SK-N-MC (cell line): Measurements from ENCODE around the gene ARAP2.

Source experiments
- DNase-seq: peaks from one replicate; pipeline ENCODE4 v3.0.0-alpha.2; 2011; ENCODE audit warnings: low read depth, low spot score
- H3K27ac ChIP-seq: fragments of 200-600 bp; sonication (generic); 2 replicates; pipeline ENCODE4 v1.5.1; 2016; ENCODE audit warnings: mixed run types
- H3K36me3 ChIP-seq: fragments of 200-600 bp; sonication (generic); 2 replicates; pipeline ENCODE4 v1.6.1; 2017; ENCODE audit warnings: antibody characterized with exemption, low read length, mixed read lengths; ENCODE audit not compliant: insufficient read depth
- H3K4me3 ChIP-seq: fragments of 200-600 bp; sonication (generic); 2 replicates; pipeline ENCODE4 v1.5.1; 2016
- H3K9ac ChIP-seq: fragments of 200-600 bp; sonication (generic); 2 replicates; pipeline ENCODE4 v1.8.0; 2017; ENCODE audit warnings: mixed run types, mixed read lengths; ENCODE audit not compliant: insufficient read length
- H3K9me3 ChIP-seq: fragments of 200-600 bp; sonication (generic); 2 replicates; pipeline ENCODE4 v1.6.1; 2017; ENCODE audit warnings: low read depth, mild to moderate bottlenecking, antibody characterized with exemption, low read length, moderate library complexity, mixed read lengths
- EZH2 ChIP-seq: fragments of 200-600 bp; sonication (generic); IDR thresholded peaks from one replicate; pipeline ENCODE4 v1.6.1; 2017; ENCODE audit warnings: antibody characterized with exemption
- FOXP2 ChIP-seq: optimal IDR thresholded peaks from 2 replicates; pipeline ENCODE3; 2011; ENCODE audit warnings: mild to moderate bottlenecking, moderate library complexity; ENCODE audit not compliant: insufficient read depth; ENCODE audit errors: extremely low read length, control extremely low read depth
- POLR2AphosphoS5 ChIP-seq: IDR thresholded peaks from 2 replicates; pipeline ENCODE4 v1.6.1; 2012; ENCODE audit warnings: mild to moderate bottlenecking, low read depth, low read length, borderline replicate concordance

The ARAP2 gene

DNA sequence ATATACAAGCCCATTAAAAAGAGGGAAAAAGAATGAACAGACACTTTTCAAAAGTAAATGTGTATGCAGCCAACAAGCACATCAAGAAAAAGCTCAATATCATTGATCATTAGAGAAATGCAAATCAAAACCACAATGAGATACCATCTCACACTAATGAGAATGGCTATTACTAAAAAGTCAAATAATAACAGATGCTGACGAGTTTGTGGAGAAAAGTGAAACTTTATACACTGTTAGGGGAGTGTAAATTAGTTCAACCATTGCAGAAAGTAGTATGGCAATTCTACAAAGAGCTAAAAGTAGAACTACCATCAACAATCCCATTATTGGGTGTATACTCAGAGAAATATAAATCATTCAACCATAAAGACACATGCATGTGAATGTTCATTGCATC, 203.0 kb downstream of the ARAP2 start:
- H3K36me3 ChIP-seq, result no peaks in the 10 kb centered on the region
- TF ChIP-seq EZH2 (no peak), FOXP2 (no peak), POLR2AphosphoS5 (no peak)
- DNase-seq, result no peak
- H3K27ac ChIP-seq, result no peak overlapping the region
- H3K9me3 ChIP-seq, result no peaks in the 10 kb centered on the region
- no peak overlapping the region for H3K9ac ChIP-seq
- no peak overlapping the region for H3K4me3 ChIP-seq

DNA sequence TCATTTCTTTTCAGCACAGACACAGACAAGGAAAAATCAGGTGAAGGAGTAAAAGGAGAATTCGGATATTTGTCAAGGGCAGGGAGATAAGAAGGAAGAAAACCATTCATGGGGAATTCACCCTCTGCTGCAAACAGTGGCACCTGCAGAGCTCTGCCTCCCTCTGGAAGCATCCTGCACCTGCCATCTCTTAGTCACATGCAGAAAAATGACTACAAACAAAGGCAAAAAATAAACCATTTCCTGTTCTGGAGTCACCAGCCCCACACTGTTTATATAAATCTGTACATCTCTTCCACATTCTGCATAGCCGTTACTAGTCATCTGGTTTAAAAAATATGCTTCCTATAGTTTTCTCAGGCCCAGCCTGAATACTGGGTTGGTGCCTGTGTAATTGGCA, 205.3 kb downstream of the ARAP2 start:
- Histone ChIP-seq H3K4me3 (no peak overlapping the region), H3K9ac (no peak overlapping the region), H3K27ac (no peak overlapping the region), H3K36me3 (no peaks in the 10 kb centered on the region), H3K9me3 (no peaks in the 10 kb centered on the region)
- no peak for TF ChIP-seq EZH2
- TF ChIP-seq FOXP2, result no peak
- TF ChIP-seq POLR2AphosphoS5, result no peak
- no peak for DNase-seq

DNA sequence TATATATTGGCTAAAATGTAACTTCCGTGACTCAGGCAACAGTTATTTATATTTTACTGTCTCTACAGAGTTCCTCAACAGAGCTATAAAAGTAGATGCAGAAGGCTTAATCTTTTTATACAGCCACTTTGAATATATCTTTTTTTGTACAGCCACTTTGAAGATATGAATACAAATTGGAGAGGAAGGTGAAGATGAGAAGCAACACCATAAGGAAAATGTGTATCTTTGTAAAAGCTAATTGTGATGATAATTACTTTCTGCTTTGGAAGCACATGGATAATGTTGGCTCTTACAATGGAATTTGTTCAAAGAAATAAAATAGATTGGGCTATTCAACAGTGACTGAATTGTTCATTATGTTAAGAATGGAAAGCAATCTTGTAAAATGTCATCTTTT, 205.8 kb downstream of the ARAP2 start:
- Histone ChIP-seq H3K9me3 (no peaks in the 10 kb centered on the region), H3K4me3 (no peak overlapping the region), H3K36me3 (no peaks in the 10 kb centered on the region), H3K27ac (no peak overlapping the region), H3K9ac (no peak overlapping the region)
- DNase-seq, result no peak
- TF ChIP-seq FOXP2 (no peak), EZH2 (no peak), POLR2AphosphoS5 (no peak)

DNA sequence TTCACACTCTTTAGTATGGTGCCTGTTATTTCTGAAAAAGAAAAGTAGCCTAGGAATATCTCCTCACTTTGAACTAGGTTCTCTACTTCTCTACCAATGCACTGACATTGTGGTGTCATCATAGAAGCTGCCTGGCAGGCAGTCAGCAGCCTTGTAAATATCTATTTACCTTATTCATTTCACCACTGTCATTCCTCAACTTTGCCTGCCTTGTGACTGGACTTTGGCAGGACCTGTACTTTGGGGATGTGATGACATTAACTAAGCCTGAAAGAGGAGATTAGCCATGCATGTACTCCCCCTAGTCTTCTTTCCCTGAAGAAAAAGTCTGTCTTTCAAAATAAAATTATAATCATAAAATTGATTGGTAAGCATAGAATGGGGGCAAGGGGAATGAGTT, 207.2 kb downstream of the ARAP2 start:
- TF ChIP-seq EZH2 (no peak), POLR2AphosphoS5 (no peak), FOXP2 (no peak)
- no peaks in the 10 kb centered on the region for H3K9me3 ChIP-seq
- no peaks in the 10 kb centered on the region for H3K36me3 ChIP-seq
- no peak overlapping the region for H3K27ac ChIP-seq
- H3K4me3 ChIP-seq, result no peak overlapping the region
- no peak overlapping the region for H3K9ac ChIP-seq
- no peak for DNase-seq

DNA sequence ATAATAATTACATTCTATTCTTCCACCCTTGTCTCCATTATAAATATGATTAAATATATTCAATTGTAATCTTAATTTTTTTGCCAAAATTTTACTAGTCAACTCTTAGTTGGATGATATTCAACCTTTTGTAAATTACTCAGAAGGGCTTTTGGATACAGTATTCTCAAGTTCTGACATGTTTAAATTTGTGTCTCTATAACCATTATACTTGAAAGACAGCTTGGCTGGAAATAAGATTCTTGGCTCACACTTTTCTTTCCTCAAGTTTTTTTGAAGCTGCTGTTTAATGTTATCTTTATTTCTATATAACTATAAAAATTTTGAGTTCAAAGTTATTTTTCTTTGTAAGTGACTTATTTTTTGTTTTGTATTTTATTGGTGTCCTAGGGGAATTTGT, 214.4 kb downstream of the ARAP2 start:
- H3K4me3 ChIP-seq, result no peak overlapping the region
- no peak overlapping the region for H3K9ac ChIP-seq
- no peaks in the 10 kb centered on the region for H3K9me3 ChIP-seq
- no peak for TF ChIP-seq POLR2AphosphoS5
- TF ChIP-seq FOXP2, result no peak
- no peak for TF ChIP-seq EZH2
- H3K36me3 ChIP-seq, result no peaks in the 10 kb centered on the region
- H3K27ac ChIP-seq, result no peak overlapping the region
- DNase-seq, result no peak

DNA sequence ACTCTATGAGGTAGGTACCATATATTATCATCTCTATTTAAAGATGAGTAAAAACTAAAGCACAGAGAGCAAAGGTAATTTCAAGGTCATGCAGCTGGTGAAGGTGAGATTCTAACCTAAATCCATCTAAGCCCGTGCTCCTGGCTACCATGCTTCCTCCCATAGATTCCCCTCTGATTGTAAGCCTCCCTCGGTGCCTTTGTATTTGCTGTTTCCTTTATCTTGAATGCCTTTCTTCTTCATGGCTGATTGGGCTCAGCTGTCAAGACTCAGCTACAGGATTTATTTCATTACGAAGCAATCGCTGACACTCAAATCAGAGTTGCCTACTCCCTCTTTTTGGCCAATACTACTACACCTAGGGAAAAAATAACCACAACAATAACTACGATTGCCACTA, 217.1 kb downstream of the ARAP2 start:
- Histone ChIP-seq H3K36me3 (no peaks in the 10 kb centered on the region), H3K27ac (no peak overlapping the region)
- TF ChIP-seq EZH2 (no peak), FOXP2 (no peak), POLR2AphosphoS5 (no peak)

DNA sequence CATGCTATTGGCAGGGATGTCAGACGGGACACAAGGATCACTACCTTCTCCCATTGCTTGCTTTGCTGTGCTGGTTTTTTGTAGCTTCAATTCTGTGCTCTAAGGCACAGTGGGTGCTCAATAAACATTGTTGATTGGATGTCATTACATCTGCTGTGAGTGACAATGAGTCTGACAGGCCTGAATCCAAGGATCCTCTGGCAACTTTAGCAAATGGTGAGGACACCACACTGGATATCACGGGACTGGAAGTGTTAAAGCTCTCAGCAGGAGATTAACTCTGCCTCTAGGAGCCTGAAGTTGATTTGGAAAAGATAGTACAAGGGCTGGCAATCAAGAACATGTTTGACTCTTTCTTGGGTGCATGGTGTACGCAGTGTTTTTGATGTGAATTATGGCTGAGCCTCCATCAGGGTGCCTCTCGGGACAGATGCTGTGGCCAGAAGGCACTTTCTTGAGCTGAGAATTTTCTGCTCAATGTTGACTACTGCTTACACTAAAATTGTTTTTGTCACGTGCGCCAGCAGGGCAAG, 217.9 kb downstream of the ARAP2 start:
- DNase-seq, result no peak
- no peaks in the 10 kb centered on the region for H3K36me3 ChIP-seq
- no peak overlapping the region for H3K27ac ChIP-seq
- TF ChIP-seq FOXP2 (no peak), EZH2 (no peak), POLR2AphosphoS5 (no peak)
- H3K4me3 ChIP-seq, result no peak overlapping the region
- H3K9me3 ChIP-seq, result no peaks in the 10 kb centered on the region
- no peak overlapping the region for H3K9ac ChIP-seq

More for the DNA sequence above, 217.1 kb downstream of the ARAP2 start:
- Histone ChIP-seq H3K9me3 (no peaks in the 10 kb centered on the region), H3K9ac (no peak overlapping the region), H3K4me3 (no peak overlapping the region)
- DNase-seq, result no peak

DNA sequence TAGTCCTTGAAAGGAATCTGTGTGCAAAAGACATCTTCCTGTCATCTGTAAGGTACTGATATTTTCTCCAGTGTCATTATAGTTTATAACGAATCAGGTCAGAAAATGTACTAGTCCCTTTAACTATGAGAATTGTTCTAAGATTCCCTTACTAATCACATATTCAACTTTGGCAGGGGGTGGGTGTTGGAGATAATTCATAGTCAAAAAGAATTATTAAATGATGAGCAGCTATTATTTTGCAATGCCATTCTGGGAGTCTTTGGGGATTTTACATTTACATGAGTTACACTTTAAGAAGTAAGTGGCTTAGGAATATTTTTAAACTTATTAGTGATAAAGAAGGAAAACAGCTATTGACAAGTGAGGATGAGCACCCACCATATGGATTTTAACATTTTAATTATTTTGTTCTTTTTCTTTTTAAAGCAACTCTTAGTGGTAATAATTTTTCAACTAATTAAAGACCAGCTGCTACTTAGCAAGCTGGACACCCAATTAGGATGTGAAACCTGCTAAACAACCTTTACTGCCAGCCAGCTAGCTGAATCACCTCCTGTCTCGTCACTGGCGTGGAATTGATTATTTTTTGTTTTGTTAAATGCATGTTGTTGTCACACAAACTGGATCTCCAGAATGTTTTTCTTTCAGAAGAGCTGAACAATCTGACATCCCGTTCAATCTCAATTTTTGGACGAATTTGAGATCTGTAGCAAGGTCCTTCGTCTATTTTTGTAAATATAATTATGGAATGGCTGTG, 219.2 kb downstream of the ARAP2 start:
- H3K27ac ChIP-seq, result no peak overlapping the region
- H3K4me3 ChIP-seq, result no peak overlapping the region
- H3K36me3 ChIP-seq, result no peaks in the 10 kb centered on the region
- H3K9ac ChIP-seq, result no peak overlapping the region
- no peak for DNase-seq
- no peaks in the 10 kb centered on the region for H3K9me3 ChIP-seq
- TF ChIP-seq EZH2 (no peak), POLR2AphosphoS5 (no peak), FOXP2 (no peak)
